K562 (cell line): Measurements from ENCODE around the gene DEPDC1B. TPM values are rescaled to one million over a fixed set of nuclear protein-coding genes. Genes with fewer than 3 reads are reported as not detected.

Experiments
- ATAC-seq: fragments of 200-7000 bp; cut with Tn5 transposase; 3 replicates; pipeline ENCODE4 v1.9.1; 2020; ENCODE audit warnings: moderate library complexity
- BruUV-seq: library from RNA; stranded (reverse); fragments of 400-500 nt; replicated peaks from 2 replicates; lab custom pipeline; 2021; lab: Mats Ljungman, UMichigan
- CTCF ChIA-PET: fragments of 300-600 bp; formaldehyde crosslinking; extraction: SDS; loops from one replicate; lab custom pipeline; 2021; ENCODE audit warnings: low intra/inter-chr PET ratio; lab: Yijun Ruan, JAX
- POLR2A ChIA-PET: fragments of 300-600, 350-650 bp; sonication (Branson Sonifier 250); formaldehyde crosslinking; extraction: SDS; loops from one replicate; lab custom pipeline; 2021; ENCODE audit warnings: antibody characterized with exemption, inconsistent platforms; lab: Yijun Ruan, JAX
- DNase-seq, 4 experiments: peaks; one replicate each; pipeline versions ENCODE4 v3.0.0 to v3.0.0-alpha.2; 2011 to 2018; ENCODE audit warnings: low spot score in 3 of 4, mixed read lengths in 3 of 4; ENCODE audit errors: extremely low read depth in 1 of 4
- FAIRE-seq: peaks from 2 replicates; lab custom pipeline; 2011; peaks lifted over from hg19 to GRCh38; lab: Jason Lieb, UNC
- H2AFZ ChIP-seq: 2 replicates; pipeline ENCODE4 v1.6.0; 2011; ENCODE audit warnings: low read depth, low read length, control low read depth, inconsistent platforms
- H3K27ac ChIP-seq: fragments of 200-600 bp; 3 replicates; pipeline ENCODE4 v1.8.0; 2011; ENCODE audit warnings: low read depth, mild to moderate bottlenecking, control low read depth, inconsistent platforms, low read length, moderate library complexity, mixed read lengths; ENCODE audit errors: extremely low read depth
- H3K27me3 ChIP-seq, 2 experiments: fragments of 300-600 bp in 1 of 2; 2 replicates in 1 of 2; 3 replicates in 1 of 2; pipeline versions ENCODE4 v1.6.0 to v1.8.0; 2011; ENCODE audit warnings: inconsistent platforms in 2 of 2, low read length in 2 of 2, mild to moderate bottlenecking in 1 of 2, mixed read lengths in 1 of 2, moderate library complexity in 1 of 2; ENCODE audit not compliant: control insufficient read depth in 2 of 2, insufficient read depth in 2 of 2
- H3K36me3 ChIP-seq: fragments of 300-600 bp; 3 replicates; pipeline ENCODE4 v1.8.0; 2011; ENCODE audit warnings: mild to moderate bottlenecking, low read length, inconsistent platforms; ENCODE audit not compliant: control insufficient read depth, insufficient read depth
- H3K4me1 ChIP-seq, 2 experiments: fragments of 200-600 bp in 1 of 2; replicated peaks in 1 of 2; 2 replicates in 1 of 2; 3 replicates in 1 of 2; pipeline versions ENCODE4 v1.5.1 to v1.8.0; 2011; ENCODE audit warnings: inconsistent platforms in 2 of 2, low read length in 2 of 2, mild to moderate bottlenecking in 1 of 2, mixed read lengths in 1 of 2, moderate library complexity in 1 of 2; ENCODE audit not compliant: control insufficient read depth in 2 of 2, insufficient read depth in 2 of 2
- H3K4me2 ChIP-seq: 2 replicates; pipeline ENCODE4 v1.6.1; 2011; ENCODE audit warnings: low read length, control low read depth, inconsistent platforms, mixed read lengths; ENCODE audit not compliant: insufficient read depth
- H3K4me3 ChIP-seq: fragments of 200-600 bp; sonication (generic), shearing (Covaris generic); 2 replicates; pipeline ENCODE4 v1.5.1; 2016; ENCODE audit warnings: control low read depth, inconsistent platforms
- H3K79me2 ChIP-seq: fragments of 200-600 bp; 3 replicates; pipeline ENCODE4 v1.8.0; 2011; ENCODE audit warnings: low read length, inconsistent platforms; ENCODE audit not compliant: control insufficient read depth, insufficient read depth
- H3K9ac ChIP-seq, 2 experiments: 2 replicates each; pipeline versions ENCODE4 v1.6.0 to v1.6.1; 2011; ENCODE audit warnings: low read depth in 2 of 2, low read length in 2 of 2, control low read depth in 1 of 2, inconsistent platforms in 1 of 2, mild to moderate bottlenecking in 1 of 2, mixed read lengths in 1 of 2; ENCODE audit not compliant: insufficient read depth in 1 of 2
- H3K9me1 ChIP-seq: one replicate; pipeline ENCODE4 v1.6.0; 2011; ENCODE audit warnings: inconsistent platforms, mild to moderate bottlenecking, low read length, moderate library complexity; ENCODE audit not compliant: control insufficient read depth, insufficient read depth
- H3K9me3 ChIP-seq: replicated peaks from 2 replicates; pipeline ENCODE4 v1.5.1; 2011; ENCODE audit warnings: low read depth, low read length, inconsistent platforms; ENCODE audit not compliant: control insufficient read depth, insufficient read depth
- H4K20me1 ChIP-seq: replicated peaks from 2 replicates; pipeline ENCODE4 v1.6.1; 2011; ENCODE audit warnings: low read length, inconsistent platforms, mixed read lengths; ENCODE audit not compliant: control insufficient read depth, insufficient read depth
- ATF2 ChIP-seq: sonication (generic); formaldehyde crosslinking; IDR thresholded peaks from 2 replicates; pipeline ENCODE4 v1.8.1; 2022; ENCODE audit warnings: missing genetic modification reagents
- DEAF1 ChIP-seq: fragments of 450-650 bp; formaldehyde crosslinking; IDR thresholded peaks from 2 replicates; pipeline ENCODE4 v1.4.0; 2020; ENCODE audit warnings: mild to moderate bottlenecking, moderate library complexity
- HMG20B ChIP-seq: fragments of 250-450 bp; sonication (Bioruptor Pico); IDR thresholded peaks from 2 replicates; pipeline ENCODE4 v1.5.0; 2021; ENCODE audit warnings: mild to moderate bottlenecking
- MAFG ChIP-seq: fragments of 450-650 bp; conservative IDR thresholded peaks from 2 replicates; pipeline ENCODE4 v1.6.1; 2016; ENCODE audit warnings: missing genetic modification characterization, missing compliant biosample characterization
- MITF ChIP-seq: IDR thresholded peaks from 2 replicates; pipeline ENCODE4 v1.6.1; 2014; ENCODE audit warnings: antibody characterized with exemption
- MTA1 ChIP-seq: fragments of 450-650 bp; IDR thresholded peaks from 2 replicates; pipeline ENCODE4 v1.6.1; 2017; ENCODE audit warnings: borderline replicate concordance
- NFIC ChIP-seq: fragments of 450-650 bp; IDR thresholded peaks from 2 replicates; pipeline ENCODE4 v1.6.1; 2017; ENCODE audit warnings: mild to moderate bottlenecking, inconsistent platforms
- RFX1 ChIP-seq: fragments of 450-650 bp; IDR thresholded peaks from 2 replicates; pipeline ENCODE4 v1.6.1; 2016; ENCODE audit warnings: mild to moderate bottlenecking, moderate library complexity
- SETDB1 ChIP-seq: IDR thresholded peaks from one replicate; pipeline ENCODE4 v1.6.1; 2012; ENCODE audit warnings: low read length, control low read depth, inconsistent platforms
- SMARCA4 ChIP-seq: fragments of 450-650 bp; IDR thresholded peaks from 2 replicates; pipeline ENCODE4 v1.6.1; 2016
- YBX1 ChIP-seq: fragments of 450-650 bp; IDR thresholded peaks from 2 replicates; pipeline ENCODE4 v1.7.1; 2016; ENCODE audit warnings: mild to moderate bottlenecking
- ZNF384 ChIP-seq: IDR thresholded peaks from 2 replicates; pipeline ENCODE4 v1.6.1; 2012; ENCODE audit warnings: low read depth, low read length, improper control_type of control experiment
- WGBS: fragments of 100-300 bp; shearing (Covaris generic); methylation state at CpG from one replicate; pipeline ENCODE4 v1.1.6; 2016; ENCODE audit warnings: low coverage, mixed read lengths; ENCODE audit not compliant: insufficient coverage; ENCODE audit errors: missing lambda C conversion rate; 5-methylcytosine and 5-hydroxymethylcytosine counted together
- in situ Hi-C: fragments of 300-500 bp; cut with MboI; formaldehyde crosslinking; loops from 4 replicates; pipeline ENCODE4 v1.15.0; 2018; ENCODE audit warnings: inconsistent platforms, mixed read lengths
- intact Hi-C: fragments of 100-400 bp; cut with micrococcal nuclease; formaldehyde crosslinking; loops from 2 replicates; pipeline ENCODE4 v1.14.2; 2022
- polyA plus RNA-seq, 8 experiments: library from polyadenylated mRNA; depleted of rRNA in 4 of 8; stranded (reverse) in 5 of 8; unstranded in 3 of 8; fragments of >200 nt; fragmentation: Nextera tagmentation in 2 of 8; fragmentation: Illumina TruSeq in 1 of 8; extraction: Ambion mirVana in 2 of 8; extraction: Trizol in 1 of 8; gene quantifications; 2 replicates each; pipeline versions ENCODE4 v1.2.1 to v1.2.3, GENCODE V29; 2011 to 2014; ENCODE audit warnings: inconsistent platforms in 1 of 8, missing spikeins in 1 of 8
- total RNA-seq, 7 experiments: library from RNA; depleted of rRNA in 6 of 7; stranded (reverse); fragments of >200 nt in 6 of 7; fragmentation: Illumina TruSeq in 2 of 7; extraction: Trizol in 2 of 7; gene quantifications; 2 replicates each; pipeline versions ENCODE4 v1.2.1 to v1.2.3, GENCODE V29; 2011 to 2021; ENCODE audit warnings: low replicate concordance in 1 of 7
- TF ChIP-seq, protein P1 (sequence below): fragments of 250-450 bp; sonication (Bioruptor Pico); IDR thresholded peaks from 2 replicates; pipeline ENCODE4 v1.5.0; 2020; ENCODE audit warnings: mild to moderate bottlenecking

DEPDC1B gene
- total and polyA plus RNA-seq, 9 of the 15 experiments (the other 6 are each of a cell fraction or from before 2014, with no cell fraction given), result 36.0 to 67.2 (median 44.5) TPM

GRCh38 chr5:60583616-60584015, 116.3 kb downstream of the DEPDC1B start (continued):
- TF ChIP-seq ATF2 (CRISPR knock-in tag) (no peak), HMG20B (no peak), MTA1 (no peak), SMARCA4 (no peak), YBX1 (no peak), DEAF1 (CRISPR knock-in tag) (no peak), SETDB1 (no peak)

GRCh38 chr5:60578315-60578714, 121.7 kb downstream of the DEPDC1B start:
- FAIRE-seq, result no peak
- no peak for DNase-seq
- TF ChIP-seq NFIC, result no peak
- peak; percentile 41; the same call in 1 of the 2 replicates for TF ChIP-seq RFX1
- TF ChIP-seq MITF, result no peak
- TF ChIP-seq, protein P1, sequence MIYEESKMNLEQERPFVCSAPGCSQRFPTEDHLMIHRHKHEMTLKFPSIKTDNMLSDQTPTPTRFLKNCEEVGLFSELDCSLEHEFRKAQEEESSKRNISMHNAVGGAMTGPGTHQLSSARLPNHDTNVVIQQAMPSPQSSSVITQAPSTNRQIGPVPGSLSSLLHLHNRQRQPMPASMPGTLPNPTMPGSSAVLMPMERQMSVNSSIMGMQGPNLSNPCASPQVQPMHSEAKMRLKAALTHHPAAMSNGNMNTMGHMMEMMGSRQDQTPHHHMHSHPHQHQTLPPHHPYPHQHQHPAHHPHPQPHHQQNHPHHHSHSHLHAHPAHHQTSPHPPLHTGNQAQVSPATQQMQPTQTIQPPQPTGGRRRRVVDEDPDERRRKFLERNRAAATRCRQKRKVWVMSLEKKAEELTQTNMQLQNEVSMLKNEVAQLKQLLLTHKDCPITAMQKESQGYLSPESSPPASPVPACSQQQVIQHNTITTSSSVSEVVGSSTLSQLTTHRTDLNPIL (CRISPR knock-in tag), result no peak
- no peak for TF ChIP-seq MAFG
- TF ChIP-seq ZNF384, result no peak

More at GRCh38 chr5:60578315-60578714, 121.7 kb downstream of the DEPDC1B start:
- ATAC-seq, result no peak
- H3K4me2 ChIP-seq, result no peak overlapping the region
- H3K4me1 ChIP-seq, result no peaks in the 10 kb centered on the region
- no TSS peak for BruUV-seq
- 2% methylated on average over 3 of the region's 3 CpGs for WGBS
- CTCF ChIA-PET, result no interaction called here
- POLR2A ChIA-PET, result no interaction called here
- no peaks in the 10 kb centered on the region for H3K79me2 ChIP-seq
- H3K9ac ChIP-seq, result no peak overlapping the region
- no peak overlapping the region for H3K4me3 ChIP-seq
- no peaks in the 10 kb centered on the region for H3K36me3 ChIP-seq
- no peaks in the 10 kb centered on the region for H3K9me1 ChIP-seq
- no peak overlapping the region for H2AFZ ChIP-seq
- H3K27me3 ChIP-seq, result no peaks in the 10 kb centered on the region
- no peaks in the 10 kb centered on the region for H4K20me1 ChIP-seq
- H3K27ac ChIP-seq, result no peak overlapping the region
- in situ Hi-C loops (no loop called here), intact Hi-C loops (no loop called here)
- H3K9me3 ChIP-seq, result no peaks in the 10 kb centered on the region
